ENCODE measurements around the gene NPM1.

NPM1 gene

DNA sequence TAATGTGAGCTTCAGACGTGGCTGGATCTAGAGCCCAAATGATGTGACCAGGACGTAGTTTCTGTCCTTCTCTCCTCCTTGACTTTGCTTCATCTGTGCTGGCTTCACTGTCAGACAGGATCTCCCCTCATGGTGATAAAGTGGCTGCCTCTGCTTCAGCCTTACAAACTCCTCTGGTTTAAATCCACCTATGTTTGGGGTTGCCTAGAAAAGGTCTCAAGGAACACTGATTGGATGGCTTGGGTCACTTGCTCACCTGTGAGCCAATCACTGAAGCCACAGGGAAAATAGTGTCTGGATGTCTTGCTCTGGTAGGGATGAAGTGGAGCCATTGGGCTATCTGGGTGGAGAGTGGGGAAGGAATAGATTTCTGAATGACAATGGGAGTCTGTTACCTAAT, 67.9 kb downstream of the NPM1 start (continued):
- TF ChIP-seq, protein P1, sequence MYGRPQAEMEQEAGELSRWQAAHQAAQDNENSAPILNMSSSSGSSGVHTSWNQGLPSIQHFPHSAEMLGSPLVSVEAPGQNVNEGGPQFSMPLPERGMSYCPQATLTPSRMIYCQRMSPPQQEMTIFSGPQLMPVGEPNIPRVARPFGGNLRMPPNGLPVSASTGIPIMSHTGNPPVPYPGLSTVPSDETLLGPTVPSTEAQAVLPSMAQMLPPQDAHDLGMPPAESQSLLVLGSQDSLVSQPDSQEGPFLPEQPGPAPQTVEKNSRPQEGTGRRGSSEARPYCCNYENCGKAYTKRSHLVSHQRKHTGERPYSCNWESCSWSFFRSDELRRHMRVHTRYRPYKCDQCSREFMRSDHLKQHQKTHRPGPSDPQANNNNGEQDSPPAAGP (tag by site-specific recombination; IDR thresholded peaks at IDR 0.05): no peak
- TF ChIP-seq BCL11B (tag by site-specific recombination; IDR thresholded peaks at IDR 0.05; ENCODE audit: low read depth) (no peak), ZNF133 (tag by site-specific recombination; IDR thresholded peaks at IDR 0.05) (no peak), ZNF223 (tag by site-specific recombination; IDR thresholded peaks at IDR 0.05) (no peak), FEZF1 (tag by site-specific recombination; IDR thresholded peaks at IDR 0.05) (no peak), ZNF624 (tag by site-specific recombination; IDR thresholded peaks at IDR 0.05) (no peak), ZNF777 (tag by site-specific recombination; IDR thresholded peaks at IDR 0.05; ENCODE audit: borderline replicate concordance) (no peak), ZNF221 (tag by site-specific recombination; IDR thresholded peaks at IDR 0.05; ENCODE audit: borderline replicate concordance) (no peak)
- TF ChIP-seq, protein P2, sequence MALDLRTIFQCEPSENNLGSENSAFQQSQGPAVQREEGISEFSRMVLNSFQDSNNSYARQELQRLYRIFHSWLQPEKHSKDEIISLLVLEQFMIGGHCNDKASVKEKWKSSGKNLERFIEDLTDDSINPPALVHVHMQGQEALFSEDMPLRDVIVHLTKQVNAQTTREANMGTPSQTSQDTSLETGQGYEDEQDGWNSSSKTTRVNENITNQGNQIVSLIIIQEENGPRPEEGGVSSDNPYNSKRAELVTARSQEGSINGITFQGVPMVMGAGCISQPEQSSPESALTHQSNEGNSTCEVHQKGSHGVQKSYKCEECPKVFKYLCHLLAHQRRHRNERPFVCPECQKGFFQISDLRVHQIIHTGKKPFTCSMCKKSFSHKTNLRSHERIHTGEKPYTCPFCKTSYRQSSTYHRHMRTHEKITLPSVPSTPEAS (tag by site-specific recombination; IDR thresholded peaks at IDR 0.05): no peak

DNA sequence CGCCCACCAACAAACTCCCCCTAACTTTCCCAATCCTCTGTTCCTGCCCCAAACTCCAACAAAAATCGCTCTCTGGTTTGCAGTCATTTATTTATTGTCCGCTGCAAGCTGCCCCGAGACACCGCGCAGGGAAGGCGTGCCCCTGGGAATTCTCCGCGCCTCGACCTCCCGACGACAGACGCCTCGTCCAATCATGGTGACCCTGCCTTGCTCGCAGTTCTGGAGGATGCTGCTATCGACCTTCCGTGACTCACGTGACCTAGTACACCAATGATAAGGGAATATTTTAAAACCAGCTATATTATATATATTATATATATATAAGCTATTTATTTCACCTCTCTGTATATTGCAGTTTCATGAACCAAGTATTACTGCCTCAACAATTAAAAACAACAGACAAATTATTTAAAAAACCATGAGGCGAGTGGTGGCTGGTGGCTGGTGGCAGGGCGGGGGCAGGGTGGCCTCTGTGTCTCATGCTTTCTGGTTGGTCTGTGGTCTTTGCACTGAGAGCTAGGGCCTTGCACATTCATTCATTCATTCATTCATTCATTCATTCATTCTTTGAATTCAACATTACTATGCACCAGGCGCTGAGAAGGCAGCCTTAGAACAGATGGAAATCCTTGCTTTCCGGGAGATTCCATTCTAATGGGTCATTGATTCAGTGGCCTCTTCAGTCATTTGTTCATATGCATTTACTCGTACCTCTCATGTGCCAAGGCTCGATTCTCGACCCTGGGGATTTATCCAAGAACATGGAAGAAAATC, 69.7 kb downstream of the NPM1 start:
- POLR2A ChIA-PET: no interaction called here
- CTCF ChIA-PET: interaction anchor here (0.6 kb wide), 1 partner anchor 8 kb away, joined by 3 read pairs; no protein-coding TSS in a partner anchor
- Histone ChIP-seq H3K36me3 (ENCODE audit: control insufficient read depth in 2 of 2, insufficient read depth in 1 of 2, low read length in 2 of 2) (no peaks in the 10 kb centered on the region), H3K27ac (ENCODE audit: extremely low read depth, low read depth, low read length) (no peak overlapping the region), H3K4me1 (ENCODE audit: control insufficient read depth, insufficient read depth, low read length) (no peaks in the 10 kb centered on the region), H3K4me3 (ENCODE audit: low read depth, low read length) (no peak overlapping the region), H3K9me3 (ENCODE audit: control insufficient read depth, insufficient read depth, low read depth, low read length) (no peaks in the 10 kb centered on the region)
- TF ChIP-seq ZNF146 (tag by site-specific recombination; IDR thresholded peaks at IDR 0.05) (no peak), ZNF112 (tag by site-specific recombination; IDR thresholded peaks at IDR 0.05) (no peak), ZNF521 (tag by site-specific recombination; IDR thresholded peaks at IDR 0.05) (no peak), ZNF350 (tag by site-specific recombination; IDR thresholded peaks at IDR 0.05) (no peak), KLF16 (tag by site-specific recombination; IDR thresholded peaks at IDR 0.05) (no peak), ZNF324 (tag by site-specific recombination; IDR thresholded peaks at IDR 0.05) (no peak), ZNF701 (tag by site-specific recombination; IDR thresholded peaks at IDR 0.05) (no peak), ZNF623 (tag by site-specific recombination; IDR thresholded peaks at IDR 0.05) (no peak), ZNF133 (tag by site-specific recombination; IDR thresholded peaks at IDR 0.05) (no peak), ZNF354C (tag by site-specific recombination; IDR thresholded peaks at IDR 0.05; ENCODE audit: borderline replicate concordance, low read depth) (no peak), ZNF416 (tag by site-specific recombination; IDR thresholded peaks at IDR 0.05) (no peak), ZNF830 (tag by site-specific recombination; IDR thresholded peaks at IDR 0.05; ENCODE audit: low read depth) (no peak), ZBTB1 (tag by site-specific recombination; IDR thresholded peaks at IDR 0.05) (no peak)
- TF ChIP-seq, protein P3, sequence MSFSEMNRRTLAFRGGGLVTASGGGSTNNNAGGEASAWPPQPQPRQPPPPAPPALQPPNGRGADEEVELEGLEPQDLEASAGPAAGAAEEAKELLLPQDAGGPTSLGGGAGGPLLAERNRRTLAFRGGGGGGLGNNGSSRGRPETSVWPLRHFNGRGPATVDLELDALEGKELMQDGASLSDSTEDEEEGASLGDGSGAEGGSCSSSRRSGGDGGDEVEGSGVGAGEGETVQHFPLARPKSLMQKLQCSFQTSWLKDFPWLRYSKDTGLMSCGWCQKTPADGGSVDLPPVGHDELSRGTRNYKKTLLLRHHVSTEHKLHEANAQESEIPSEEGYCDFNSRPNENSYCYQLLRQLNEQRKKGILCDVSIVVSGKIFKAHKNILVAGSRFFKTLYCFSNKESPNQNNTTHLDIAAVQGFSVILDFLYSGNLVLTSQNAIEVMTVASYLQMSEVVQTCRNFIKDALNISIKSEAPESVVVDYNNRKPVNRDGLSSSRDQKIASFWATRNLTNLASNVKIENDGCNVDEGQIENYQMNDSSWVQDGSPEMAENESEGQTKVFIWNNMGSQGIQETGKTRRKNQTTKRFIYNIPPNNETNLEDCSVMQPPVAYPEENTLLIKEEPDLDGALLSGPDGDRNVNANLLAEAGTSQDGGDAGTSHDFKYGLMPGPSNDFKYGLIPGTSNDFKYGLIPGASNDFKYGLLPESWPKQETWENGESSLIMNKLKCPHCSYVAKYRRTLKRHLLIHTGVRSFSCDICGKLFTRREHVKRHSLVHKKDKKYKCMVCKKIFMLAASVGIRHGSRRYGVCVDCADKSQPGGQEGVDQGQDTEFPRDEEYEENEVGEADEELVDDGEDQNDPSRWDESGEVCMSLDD (tag by site-specific recombination; IDR thresholded peaks at IDR 0.05): no peak
- TF ChIP-seq, protein P4, sequence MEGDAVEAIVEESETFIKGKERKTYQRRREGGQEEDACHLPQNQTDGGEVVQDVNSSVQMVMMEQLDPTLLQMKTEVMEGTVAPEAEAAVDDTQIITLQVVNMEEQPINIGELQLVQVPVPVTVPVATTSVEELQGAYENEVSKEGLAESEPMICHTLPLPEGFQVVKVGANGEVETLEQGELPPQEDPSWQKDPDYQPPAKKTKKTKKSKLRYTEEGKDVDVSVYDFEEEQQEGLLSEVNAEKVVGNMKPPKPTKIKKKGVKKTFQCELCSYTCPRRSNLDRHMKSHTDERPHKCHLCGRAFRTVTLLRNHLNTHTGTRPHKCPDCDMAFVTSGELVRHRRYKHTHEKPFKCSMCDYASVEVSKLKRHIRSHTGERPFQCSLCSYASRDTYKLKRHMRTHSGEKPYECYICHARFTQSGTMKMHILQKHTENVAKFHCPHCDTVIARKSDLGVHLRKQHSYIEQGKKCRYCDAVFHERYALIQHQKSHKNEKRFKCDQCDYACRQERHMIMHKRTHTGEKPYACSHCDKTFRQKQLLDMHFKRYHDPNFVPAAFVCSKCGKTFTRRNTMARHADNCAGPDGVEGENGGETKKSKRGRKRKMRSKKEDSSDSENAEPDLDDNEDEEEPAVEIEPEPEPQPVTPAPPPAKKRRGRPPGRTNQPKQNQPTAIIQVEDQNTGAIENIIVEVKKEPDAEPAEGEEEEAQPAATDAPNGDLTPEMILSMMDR (tag by site-specific recombination; IDR thresholded peaks at IDR 0.05): no peak
